HAP-1 (cell line): ENCODE measurements around the gene ALDH1A1.

Experiments used
- DNase-seq, 2 experiments: peaks; one replicate each; pipeline ENCODE4 v3.0.0-alpha.2; 2016 to 2020; ENCODE audit warnings: low spot score in 2 of 2
- H3K27me3 ChIP-seq: fragments of 250-450 bp; sonication (Bioruptor Pico); 2 replicates; pipeline ENCODE4 v1.5.1; 2020; ENCODE audit warnings: low read depth, mild to moderate bottlenecking, moderate library complexity
- H3K36me3 ChIP-seq: fragments of 250-450 bp; sonication (Bioruptor Pico); replicated peaks from 2 replicates; pipeline ENCODE4 v1.5.1; 2020; ENCODE audit warnings: mild to moderate bottlenecking
- H3K4me1 ChIP-seq: fragments of 250-450 bp; sonication (Bioruptor Pico); 2 replicates; pipeline ENCODE4 v1.5.1; 2020; ENCODE audit warnings: mild to moderate bottlenecking
- H3K4me3 ChIP-seq: fragments of 250-450 bp; sonication (Bioruptor Pico); 2 replicates; pipeline ENCODE4 v1.5.1; 2020; ENCODE audit warnings: mild to moderate bottlenecking, moderate library complexity
- H3K9me3 ChIP-seq: fragments of 250-450 bp; sonication (Bioruptor Pico); 2 replicates; pipeline ENCODE4 v1.5.1; 2020; ENCODE audit warnings: mild to moderate bottlenecking, moderate library complexity
- in situ Hi-C: fragments of 300-500 bp; cut with MboI; formaldehyde crosslinking; loops from 3 replicates; pipeline ENCODE4 v1.14.3; 2020; ENCODE audit warnings: low sequenced_read_pairs, inconsistent platforms, mixed read lengths

The ALDH1A1 gene

DNA sequence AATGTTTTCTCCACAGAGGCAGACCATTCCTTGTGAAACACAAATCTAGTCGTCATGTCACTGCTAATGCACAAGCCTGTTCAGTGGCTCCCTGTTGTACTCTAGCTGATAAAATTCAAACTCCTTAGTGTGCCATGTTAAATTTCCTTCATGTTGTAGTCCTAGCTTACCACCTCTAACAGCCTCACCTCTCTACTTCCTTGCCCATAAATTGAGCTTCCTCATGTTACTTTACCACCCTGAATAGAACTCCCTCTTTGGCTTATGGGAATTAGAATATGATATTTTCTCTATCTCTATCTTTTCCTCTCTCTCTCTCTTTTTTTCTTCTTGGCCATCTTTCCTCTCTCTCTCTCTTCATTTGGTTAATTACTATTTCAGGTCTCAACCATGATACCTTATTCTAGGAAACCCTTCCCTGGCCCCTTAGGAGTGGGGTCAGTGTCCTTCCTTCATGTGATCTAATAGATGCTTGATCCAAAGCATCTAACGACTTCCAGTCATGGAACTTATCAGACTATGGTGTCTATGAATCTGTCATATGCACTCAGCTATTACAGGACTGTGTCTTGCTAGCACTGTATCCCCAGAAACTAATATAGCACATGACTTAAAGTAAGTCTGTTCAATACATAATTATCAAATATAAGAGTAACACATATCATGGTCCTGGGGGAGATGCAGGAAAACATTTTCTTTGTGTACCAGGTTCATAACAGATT lies 31.5 kb upstream of the ALDH1A1 start:
- Histone ChIP-seq H3K4me1 (peaks cover 7% of the 10 kb centered on the region; the same call in 1 of the 2 replicates), H3K27me3 (no peaks in the 10 kb centered on the region), H3K4me3 (no peak overlapping the region), H3K36me3 (no peaks in the 10 kb centered on the region), H3K9me3 (no peaks in the 10 kb centered on the region)
- in situ Hi-C loops = no loop called here
- no peak for DNase-seq

DNA sequence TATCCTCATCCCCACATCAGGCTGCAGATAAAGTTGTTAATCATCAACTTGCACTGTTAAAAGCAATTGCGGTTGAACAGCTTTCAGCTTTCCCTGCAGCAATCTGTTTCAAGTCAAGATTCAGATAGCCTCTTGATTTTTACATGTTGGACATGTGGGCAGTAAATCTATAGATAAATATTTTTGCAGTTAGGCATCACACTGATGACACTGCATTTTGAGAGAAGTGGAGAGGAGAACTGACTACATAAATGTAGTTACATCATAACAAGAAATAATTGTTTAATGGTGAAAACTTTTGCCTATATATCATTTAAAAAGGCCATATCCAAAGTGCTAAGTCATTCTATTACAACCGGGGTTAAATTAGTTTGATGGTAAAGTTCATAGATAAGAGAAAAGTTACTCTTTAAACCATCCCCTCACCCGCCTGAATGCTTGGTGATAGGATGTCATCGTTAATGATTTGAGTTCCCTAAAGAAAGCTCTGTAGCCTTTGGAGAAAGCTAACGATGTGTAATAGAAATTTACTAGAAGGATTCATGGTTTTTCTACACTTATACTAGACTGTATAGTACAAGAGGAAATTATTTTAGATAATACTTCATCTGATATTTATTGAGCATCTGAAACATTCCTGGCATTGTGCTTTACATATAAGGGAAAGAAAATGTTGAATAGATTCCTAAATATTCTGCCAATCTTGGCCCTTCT lies 30.8 kb upstream of the ALDH1A1 start:
- in situ Hi-C loops = no loop called here
- DNase-seq = no peak

DNA sequence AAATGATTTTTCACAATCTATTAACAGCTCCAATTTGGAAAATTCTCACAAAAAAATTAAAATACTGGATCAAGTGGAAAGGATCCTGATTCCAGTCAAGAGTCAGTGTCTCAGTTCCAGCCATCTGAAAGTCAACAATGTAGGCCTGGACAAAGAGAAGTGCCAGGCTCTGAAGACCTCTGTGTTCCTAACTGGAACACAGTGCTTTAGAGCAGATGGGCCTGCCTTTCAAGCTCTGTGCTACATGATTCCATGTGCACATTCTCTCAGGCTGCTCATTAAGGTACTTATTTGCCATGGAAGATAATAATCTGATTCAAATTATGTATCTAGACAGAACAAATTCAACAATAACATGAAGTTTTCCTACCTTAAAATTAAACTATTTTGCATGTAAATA lies 30.2 kb upstream of the ALDH1A1 start:
- in situ Hi-C loops = no loop called here
- H3K27me3 ChIP-seq = no peaks in the 10 kb centered on the region; the same call in 1 of the 2 replicates
- H3K4me1 ChIP-seq = peaks cover 7% of the 10 kb centered on the region; the same call in 1 of the 2 replicates
- no peaks in the 10 kb centered on the region for H3K9me3 ChIP-seq
- H3K36me3 ChIP-seq = no peaks in the 10 kb centered on the region
- H3K4me3 ChIP-seq = no peak overlapping the region
- no peak for DNase-seq

More for the DNA sequence above, 30.8 kb upstream of the ALDH1A1 start:
- Histone ChIP-seq H3K4me3 (no peak overlapping the region), H3K27me3 (no peaks in the 10 kb centered on the region; the same call in 1 of the 2 replicates), H3K9me3 (no peaks in the 10 kb centered on the region), H3K4me1 (peaks cover 7% of the 10 kb centered on the region; the same call in 1 of the 2 replicates), H3K36me3 (no peaks in the 10 kb centered on the region)

DNA sequence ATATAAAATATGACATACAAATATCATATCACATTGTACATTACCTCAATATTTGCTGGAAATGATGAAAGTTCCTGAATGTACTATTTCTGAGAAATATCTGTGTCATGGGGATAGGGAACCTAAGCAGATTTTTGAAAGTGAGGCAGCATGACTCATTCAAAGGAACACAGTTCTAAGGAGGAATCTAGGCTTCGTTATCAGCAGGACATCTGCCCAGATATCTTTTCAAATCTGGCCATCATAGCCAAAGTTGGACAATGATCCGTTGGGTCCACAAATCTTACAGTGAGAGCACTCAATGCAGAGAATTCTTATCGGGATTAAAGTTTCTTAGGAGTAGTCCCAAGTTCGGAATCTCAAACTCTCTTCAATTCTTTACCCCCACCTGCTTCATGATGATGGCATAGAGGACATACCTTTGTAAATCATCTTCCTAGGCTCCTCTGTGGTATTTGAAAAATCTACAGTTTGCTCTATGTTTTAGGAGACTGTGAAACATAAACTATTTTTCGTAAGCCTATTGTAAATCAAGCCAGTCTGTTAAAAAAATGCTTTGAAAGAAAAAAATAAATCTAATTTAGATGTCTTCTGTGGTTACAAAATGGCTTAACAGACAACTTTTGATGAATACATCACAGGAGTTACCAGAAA lies 29.4 kb upstream of the ALDH1A1 start:
- DNase-seq = no peak
- Histone ChIP-seq H3K27me3 (no peaks in the 10 kb centered on the region; the same call in 1 of the 2 replicates), H3K4me3 (no peak overlapping the region), H3K36me3 (no peaks in the 10 kb centered on the region), H3K4me1 (peaks cover 7% of the 10 kb centered on the region; the same call in 1 of the 2 replicates), H3K9me3 (no peaks in the 10 kb centered on the region)
- in situ Hi-C loops = no loop called here

DNA sequence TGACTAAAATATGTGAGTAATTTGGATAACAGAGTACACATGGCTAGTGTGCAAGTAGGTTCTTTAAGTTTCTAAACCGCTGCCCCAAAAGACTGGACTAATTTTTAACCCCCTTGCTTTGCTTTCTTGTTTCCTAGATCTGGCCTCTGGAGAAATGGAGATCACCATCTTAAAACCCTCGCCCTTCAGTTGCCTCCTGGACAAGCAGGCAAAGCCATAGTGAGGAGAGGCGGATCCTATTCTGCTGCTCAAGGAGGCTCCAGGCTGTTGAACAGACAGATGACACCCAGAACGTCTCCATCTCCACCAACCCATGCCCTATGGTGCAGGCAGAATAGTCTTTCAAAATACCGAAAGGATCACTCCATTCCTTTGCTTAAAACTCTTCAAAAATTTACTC lies 28.6 kb upstream of the ALDH1A1 start:
- DNase-seq = no peak
- no peaks in the 10 kb centered on the region for H3K36me3 ChIP-seq
- no peaks in the 10 kb centered on the region for H3K9me3 ChIP-seq
- in situ Hi-C loops = no loop called here
- H3K27me3 ChIP-seq = no peaks in the 10 kb centered on the region; the same call in 1 of the 2 replicates
- H3K4me1 ChIP-seq = peaks cover 7% of the 10 kb centered on the region; the same call in 1 of the 2 replicates
- H3K4me3 ChIP-seq = no peak overlapping the region

DNA sequence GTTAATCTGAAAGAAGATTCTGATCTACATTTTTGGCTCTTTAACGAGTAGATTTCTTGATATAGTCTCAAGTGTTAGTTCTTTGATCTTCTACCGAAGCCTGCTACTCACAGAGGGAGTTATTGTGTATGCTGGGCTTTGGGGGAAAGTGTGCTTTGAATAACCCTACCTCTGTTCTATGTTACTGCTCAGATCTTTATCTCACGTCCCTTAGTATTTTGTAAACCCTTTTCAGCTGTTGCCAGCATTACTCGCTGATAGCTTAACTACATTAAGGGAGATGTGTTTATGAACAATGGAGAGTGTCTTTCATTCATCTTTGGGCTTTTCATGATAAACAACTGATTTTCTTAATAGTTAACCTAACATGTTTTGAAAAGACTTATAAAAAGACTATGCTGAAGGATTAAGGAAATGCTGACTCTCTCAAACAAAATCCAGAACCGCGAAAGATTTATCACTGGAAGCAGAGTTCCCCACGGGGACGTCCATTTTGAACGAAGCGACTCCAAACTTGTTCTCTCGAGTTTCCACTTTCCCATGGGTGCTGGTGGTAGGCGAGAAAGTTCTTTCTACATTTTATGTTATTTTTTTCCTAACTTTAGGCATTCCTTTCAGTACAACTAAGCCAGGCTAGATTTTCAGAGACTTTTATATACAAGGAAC lies 27.9 kb upstream of the ALDH1A1 start:
- DNase-seq = peak; percentile 30 to 85
- Histone ChIP-seq H3K9me3 (no peaks in the 10 kb centered on the region), H3K4me1 (peaks cover 7% of the 10 kb centered on the region; the same call in 1 of the 2 replicates), H3K27me3 (no peaks in the 10 kb centered on the region; the same call in 1 of the 2 replicates), H3K36me3 (no peaks in the 10 kb centered on the region), H3K4me3 (peak overlapping the region; percentile 5; the same call in 1 of the 2 replicates)
- in situ Hi-C loops = no loop called here

DNA sequence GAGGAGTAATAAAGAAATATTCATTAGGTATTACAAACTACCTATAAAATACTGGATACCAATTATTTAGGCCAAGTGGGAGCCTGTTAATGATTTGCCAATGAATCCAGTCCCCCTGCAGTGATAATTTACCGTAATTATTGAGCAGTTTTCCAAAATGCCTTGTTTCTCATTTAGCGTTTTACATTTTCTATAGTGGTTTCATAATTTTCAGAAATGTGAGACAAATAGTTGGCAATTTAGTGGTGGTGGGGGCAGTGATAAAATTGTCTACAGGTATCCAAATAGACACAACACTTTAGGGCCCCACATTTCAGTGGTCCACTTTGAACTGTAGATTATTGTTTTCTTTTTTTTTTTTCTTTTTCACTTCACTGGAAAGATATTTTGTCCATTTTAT lies 27.3 kb upstream of the ALDH1A1 start:
- Histone ChIP-seq H3K27me3 (no peaks in the 10 kb centered on the region; the same call in 1 of the 2 replicates), H3K4me1 (peaks cover 7% of the 10 kb centered on the region; the same call in 1 of the 2 replicates), H3K4me3 (no peak overlapping the region), H3K9me3 (no peaks in the 10 kb centered on the region), H3K36me3 (no peaks in the 10 kb centered on the region)
- DNase-seq = no peak
- in situ Hi-C loops = no loop called here

DNA sequence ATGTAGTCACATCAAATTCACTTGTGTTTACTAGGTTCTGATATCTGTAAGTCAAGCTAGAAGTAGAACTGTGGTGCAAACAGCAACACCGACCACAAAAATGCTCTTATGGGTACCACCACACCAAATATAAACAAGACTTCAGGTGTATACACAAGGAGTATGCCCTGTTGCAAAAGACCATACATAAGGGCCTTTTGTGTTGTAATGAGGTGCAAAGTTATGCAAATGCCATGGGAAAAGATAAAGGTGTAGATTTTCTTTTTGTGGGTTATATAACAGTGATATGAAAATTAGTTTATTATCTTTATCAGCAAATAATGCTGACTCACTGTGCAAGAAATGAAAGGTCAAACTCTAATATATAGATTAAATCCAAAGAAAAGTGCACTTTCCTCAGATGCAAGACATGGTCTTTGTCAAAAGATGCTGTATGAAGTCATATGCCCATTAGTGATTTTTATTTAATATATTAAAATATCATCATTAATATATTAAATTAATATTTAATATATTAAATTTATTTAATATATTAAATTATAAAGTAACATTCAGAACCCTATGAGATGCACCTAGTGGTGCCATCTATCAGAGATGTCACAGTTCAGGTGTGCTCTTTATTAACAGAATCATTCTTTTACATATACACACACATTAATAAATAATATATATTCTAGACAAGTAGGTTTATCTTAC lies 26.7 kb upstream of the ALDH1A1 start:
- in situ Hi-C loops = no loop called here
- H3K4me1 ChIP-seq = peaks cover 7% of the 10 kb centered on the region; the same call in 1 of the 2 replicates

DNA sequence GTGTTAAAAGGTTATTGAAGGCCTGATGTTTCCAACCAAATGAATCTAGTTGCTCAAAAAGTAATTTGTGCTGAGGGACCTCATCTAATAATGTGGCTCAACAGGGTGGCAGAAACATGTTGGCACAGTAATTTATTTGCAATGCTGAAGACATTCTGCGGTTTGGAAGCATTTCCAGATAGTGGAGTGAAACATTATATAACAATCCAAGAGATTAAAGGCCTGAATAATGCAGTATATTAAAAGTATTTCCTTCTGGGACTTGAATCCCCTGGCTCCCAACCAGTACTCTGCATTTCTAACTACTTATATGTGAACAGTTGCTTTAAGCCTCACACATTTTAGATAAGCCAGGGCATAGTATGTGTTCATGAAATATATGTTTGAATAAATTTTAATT lies 25.9 kb upstream of the ALDH1A1 start:
- no peaks in the 10 kb centered on the region for H3K9me3 ChIP-seq
- no peak for DNase-seq
- H3K4me3 ChIP-seq = no peak overlapping the region
- in situ Hi-C loops = no loop called here
- no peaks in the 10 kb centered on the region; the same call in 1 of the 2 replicates for H3K27me3 ChIP-seq
- H3K36me3 ChIP-seq = no peaks in the 10 kb centered on the region
- H3K4me1 ChIP-seq = peaks cover 7% of the 10 kb centered on the region; the same call in 1 of the 2 replicates

More for the DNA sequence above, 26.7 kb upstream of the ALDH1A1 start:
- Histone ChIP-seq H3K36me3 (no peaks in the 10 kb centered on the region), H3K9me3 (no peaks in the 10 kb centered on the region), H3K27me3 (no peaks in the 10 kb centered on the region; the same call in 1 of the 2 replicates), H3K4me3 (no peak overlapping the region)
- DNase-seq = no peak

DNA sequence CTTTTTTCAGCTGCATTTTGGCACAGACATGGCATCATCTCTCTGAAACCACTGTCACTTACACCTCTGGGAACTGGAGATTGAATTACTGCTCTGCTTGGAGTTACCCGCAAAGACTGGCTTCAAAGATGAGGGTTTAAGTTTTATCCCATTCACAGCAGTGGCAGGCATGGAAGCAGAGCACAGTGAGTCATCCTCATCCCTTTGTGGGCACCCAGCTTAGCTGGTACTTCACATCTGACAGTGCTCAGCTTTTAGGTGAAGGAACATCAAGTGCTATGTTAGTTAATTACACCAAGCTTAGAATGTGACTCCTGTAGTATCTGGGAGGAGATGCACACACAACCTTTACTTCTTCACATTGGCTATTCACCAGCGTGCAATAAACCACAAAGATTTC lies 24.8 kb upstream of the ALDH1A1 start:
- H3K36me3 ChIP-seq = no peaks in the 10 kb centered on the region
- H3K9me3 ChIP-seq = no peaks in the 10 kb centered on the region
- in situ Hi-C loops = no loop called here
- H3K4me3 ChIP-seq = no peak overlapping the region
- peaks cover 7% of the 10 kb centered on the region; the same call in 1 of the 2 replicates for H3K4me1 ChIP-seq
- no peaks in the 10 kb centered on the region; the same call in 1 of the 2 replicates for H3K27me3 ChIP-seq
- no peak for DNase-seq

DNA sequence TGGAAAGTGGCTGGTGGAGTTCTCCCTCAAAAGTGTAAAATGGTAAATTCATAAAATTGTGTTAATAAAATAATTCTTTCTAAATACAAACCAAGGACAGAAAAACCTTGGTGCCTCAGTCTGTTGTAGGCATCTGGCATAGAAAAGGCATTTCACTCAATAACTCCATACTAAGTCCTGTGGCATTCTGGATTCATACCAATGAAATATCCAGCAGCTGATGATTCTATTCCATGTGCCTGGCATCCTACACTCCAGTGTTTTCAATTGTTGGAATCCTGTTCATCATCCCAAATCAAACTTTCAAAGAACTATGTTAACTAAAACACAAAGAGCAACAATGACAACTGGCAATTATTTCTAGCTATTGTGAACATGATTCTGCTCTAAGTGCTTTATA lies 21.6 kb upstream of the ALDH1A1 start:
- Histone ChIP-seq H3K27me3 (no peaks in the 10 kb centered on the region; the same call in 1 of the 2 replicates), H3K36me3 (no peaks in the 10 kb centered on the region), H3K4me3 (no peak overlapping the region), H3K4me1 (no peaks in the 10 kb centered on the region), H3K9me3 (no peaks in the 10 kb centered on the region)
- in situ Hi-C loops = no loop called here
- DNase-seq = no peak

DNA sequence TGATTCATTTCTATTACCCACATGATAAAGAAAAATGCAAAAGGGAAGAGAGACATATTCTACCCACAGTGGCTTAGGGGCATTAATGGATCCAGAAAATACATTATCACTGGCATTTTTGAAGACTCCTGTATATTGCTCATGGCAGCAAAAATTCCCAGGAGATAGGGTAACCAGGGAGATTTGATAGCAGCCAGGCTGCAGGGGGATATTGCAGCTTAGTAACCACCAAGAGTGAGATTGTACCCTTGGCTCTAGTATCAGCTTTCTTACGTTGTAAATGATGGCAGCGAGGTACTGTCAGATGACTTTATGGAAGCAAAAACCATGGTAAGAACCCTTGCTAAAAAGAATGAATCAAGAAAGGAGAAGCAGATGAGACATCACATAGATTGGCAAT lies 19.8 kb upstream of the ALDH1A1 start:
- H3K36me3 ChIP-seq = no peaks in the 10 kb centered on the region
- H3K27me3 ChIP-seq = no peaks in the 10 kb centered on the region; the same call in 1 of the 2 replicates
- in situ Hi-C loops = no loop called here
- no peaks in the 10 kb centered on the region for H3K9me3 ChIP-seq
- no peak for DNase-seq
- H3K4me3 ChIP-seq = no peak overlapping the region
- H3K4me1 ChIP-seq = no peaks in the 10 kb centered on the region

DNA sequence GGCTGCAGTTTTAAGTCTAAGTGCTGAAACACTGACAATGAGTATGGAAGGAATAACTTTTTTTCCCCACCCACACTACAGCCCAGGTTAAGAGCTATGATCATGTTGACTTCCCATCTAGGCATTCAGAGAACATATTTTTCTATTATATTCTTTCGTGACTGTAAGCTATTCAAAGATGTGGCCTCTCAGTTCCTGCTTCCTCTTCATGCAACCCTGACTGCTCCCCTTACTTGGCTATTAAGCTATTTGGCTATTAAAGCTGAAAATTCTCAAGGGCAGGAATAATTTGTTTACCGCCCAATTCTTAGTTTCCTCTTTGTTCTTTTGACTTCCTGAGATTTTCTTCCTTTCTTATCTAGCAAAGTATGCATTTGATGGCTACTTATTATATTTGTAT lies 18.6 kb upstream of the ALDH1A1 start:
- in situ Hi-C loops = no loop called here
- DNase-seq = no peak
- H3K9me3 ChIP-seq = no peaks in the 10 kb centered on the region
- no peak overlapping the region for H3K4me3 ChIP-seq
- no peaks in the 10 kb centered on the region; the same call in 1 of the 2 replicates for H3K27me3 ChIP-seq
- no peaks in the 10 kb centered on the region for H3K36me3 ChIP-seq
- no peaks in the 10 kb centered on the region for H3K4me1 ChIP-seq
